HG03135 (cell line): ENCODE data around the gene LONRF3.
"Not testable (repeated sequence)": the region's sequence is repeated elsewhere in the genome, so short reads cannot be mapped to it uniquely, and the experiment has no call there.

Source experiments
- ATAC-seq: cut with Tn5 transposase; IDR thresholded peaks from one replicate; pipeline ENCODE4 v1.9.1; 2021; ENCODE audit warnings: mild to moderate bottlenecking, moderate library complexity; ENCODE audit not compliant: unreplicated experiment

Gene LONRF3

DNA sequence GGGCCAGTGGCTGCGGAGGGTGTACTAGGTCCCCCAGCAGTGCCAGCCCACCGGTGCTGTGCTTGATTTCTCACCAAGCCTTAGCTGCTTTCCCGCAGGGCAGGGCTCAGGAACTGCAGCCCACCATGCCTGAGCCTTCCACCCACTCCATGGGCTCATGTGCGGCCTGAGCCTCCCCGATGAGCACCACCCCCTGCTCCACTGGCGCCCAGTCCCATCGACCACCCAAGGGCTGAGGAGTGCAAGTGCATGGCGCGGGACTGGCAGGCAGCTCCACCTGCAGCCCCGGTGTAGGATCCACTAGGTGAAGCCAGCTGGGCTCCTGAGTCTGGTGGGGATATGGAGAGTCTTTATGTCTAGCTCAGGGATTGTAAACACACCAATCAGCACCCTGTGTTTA lies 55.2 kb downstream of the LONRF3 start:
- not testable (repeated sequence) for ATAC-seq

DNA sequence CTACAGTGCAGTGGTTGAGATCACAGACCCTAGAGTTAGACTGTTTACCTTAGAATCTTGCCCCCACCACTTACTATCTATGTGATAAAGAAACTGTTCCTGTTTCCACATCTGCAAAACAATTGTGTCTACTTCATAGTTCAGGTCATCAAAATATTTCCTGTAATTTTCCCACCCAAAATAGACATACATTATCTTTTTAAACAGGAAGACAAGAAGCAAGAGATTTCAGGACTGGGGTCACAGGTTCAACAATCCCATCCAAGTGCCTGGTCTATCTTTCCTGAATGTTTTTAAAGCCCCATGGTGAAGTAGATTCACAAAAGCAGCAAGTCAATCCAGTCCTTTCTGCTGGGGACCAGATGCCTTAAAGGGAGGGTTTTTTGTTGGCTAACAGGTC lies 56.6 kb downstream of the LONRF3 start:
- ATAC-seq: no peak

DNA sequence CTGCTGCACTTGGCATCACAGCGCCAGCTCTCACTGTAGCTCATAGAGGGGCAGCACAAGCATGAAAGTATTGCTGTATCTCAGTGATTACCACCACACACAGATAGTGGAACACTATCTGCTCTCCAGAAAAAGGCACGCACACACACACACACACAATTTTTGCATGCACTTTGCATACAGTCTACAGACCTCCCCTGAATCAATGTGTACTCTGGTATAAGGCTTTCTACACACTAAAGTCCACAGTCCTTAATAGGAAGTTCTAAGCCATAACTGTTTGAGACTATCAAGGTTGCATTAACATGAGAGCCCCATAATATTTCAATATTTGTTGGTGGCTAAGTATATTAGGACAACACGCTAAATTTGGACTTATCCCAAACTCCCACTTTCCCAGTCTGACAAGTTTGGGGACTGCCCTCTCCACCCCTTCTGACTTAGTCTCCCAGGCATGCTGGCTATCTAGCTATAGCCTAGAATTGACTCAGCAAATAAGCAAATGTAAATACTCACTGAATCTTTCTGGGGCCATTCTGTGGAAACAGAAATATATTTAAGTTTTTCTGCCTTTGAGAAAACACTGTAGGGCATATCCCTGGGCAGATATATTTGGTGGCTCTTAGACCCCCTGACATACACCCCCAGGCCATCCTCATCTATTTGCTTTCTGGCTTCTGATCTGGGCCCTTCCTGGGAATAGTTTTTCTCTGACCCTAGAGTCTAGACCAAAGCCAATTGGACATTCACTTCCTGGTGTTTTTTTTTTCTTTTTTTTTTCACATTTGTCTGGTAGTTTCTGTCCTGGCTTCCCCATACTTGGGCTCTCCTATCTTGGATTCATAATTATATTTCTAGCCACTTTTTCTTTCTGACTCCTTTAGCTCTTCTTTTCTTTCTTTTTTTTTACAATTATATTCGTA lies 62.0 kb downstream of the LONRF3 start:
- no peak for ATAC-seq

DNA sequence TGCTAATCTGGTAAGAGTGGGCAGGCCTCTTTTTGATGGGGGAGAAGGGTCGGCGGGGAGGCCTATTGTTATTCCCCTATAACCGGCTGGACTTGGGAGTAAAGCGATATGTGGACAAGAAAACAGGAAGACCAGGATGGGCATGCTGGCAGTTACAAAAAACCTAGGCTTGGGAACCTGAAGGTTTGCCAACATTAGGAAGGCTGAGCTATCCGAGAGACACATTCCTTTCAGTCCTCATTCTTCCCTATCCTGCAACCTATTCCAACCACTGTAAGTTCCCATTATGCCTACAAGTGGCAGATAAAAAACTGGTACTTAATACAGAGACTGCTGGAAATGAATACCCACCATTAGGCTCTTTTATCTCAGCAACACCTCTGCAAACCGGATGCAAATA lies 66.0 kb downstream of the LONRF3 start:
- no peak for ATAC-seq

DNA sequence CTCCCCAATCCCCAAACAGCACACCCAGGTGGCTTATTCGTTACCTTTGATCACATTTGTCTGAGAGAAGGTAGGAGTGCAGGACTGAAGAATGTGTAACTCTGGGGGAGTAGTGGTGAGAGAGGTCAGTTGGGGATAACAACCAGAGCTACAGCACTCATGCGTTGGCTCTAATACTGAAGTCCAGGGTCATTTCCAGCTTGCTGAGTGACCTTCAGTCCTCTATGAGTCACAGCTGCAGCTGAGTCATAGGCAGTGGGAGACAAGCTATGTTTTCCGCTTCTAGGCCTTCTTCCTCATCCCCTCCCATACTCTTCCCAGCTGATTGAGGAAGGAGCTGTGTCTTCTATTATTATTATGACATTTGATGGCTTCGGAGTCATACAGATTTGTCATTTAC lies 66.8 kb downstream of the LONRF3 start:
- no peak for ATAC-seq

DNA sequence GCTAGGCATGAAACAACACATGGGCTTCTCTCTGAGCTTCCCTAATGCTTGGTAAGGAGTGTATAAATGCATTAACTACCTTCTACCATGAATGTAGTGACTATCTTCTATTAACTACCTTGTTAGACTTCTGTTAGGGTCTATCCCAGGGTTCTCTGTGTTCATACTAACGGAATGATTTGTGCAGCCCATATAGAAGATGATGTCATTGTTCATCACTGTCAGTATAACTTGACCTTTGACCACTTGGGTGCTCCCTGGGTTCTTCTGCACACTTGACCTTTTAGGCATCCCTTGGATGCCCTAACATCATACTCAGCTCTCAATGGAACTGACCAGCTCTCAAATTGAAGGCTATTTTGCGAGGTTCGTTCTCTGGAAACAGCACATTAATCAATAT lies 67.6 kb downstream of the LONRF3 start:
- no peak for ATAC-seq

DNA sequence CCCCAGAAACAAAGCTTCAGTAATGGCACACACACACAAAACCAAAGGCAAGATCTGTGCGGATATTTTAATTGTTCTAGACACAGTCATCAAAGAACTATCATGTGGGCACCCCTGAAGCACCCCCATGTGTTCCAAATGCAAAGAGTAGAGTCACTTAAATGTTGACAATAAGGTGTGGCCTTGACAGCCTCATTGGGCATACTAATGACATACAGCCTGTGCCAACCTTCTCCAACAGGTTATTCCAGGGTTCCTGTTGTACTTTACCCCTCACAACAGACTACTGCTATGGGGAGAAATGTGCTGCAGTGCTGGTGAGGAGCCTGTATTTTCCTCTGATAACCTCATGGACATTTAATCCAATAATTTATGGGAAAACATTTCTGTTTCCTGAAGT lies 68.6 kb downstream of the LONRF3 start:
- ATAC-seq: no peak

DNA sequence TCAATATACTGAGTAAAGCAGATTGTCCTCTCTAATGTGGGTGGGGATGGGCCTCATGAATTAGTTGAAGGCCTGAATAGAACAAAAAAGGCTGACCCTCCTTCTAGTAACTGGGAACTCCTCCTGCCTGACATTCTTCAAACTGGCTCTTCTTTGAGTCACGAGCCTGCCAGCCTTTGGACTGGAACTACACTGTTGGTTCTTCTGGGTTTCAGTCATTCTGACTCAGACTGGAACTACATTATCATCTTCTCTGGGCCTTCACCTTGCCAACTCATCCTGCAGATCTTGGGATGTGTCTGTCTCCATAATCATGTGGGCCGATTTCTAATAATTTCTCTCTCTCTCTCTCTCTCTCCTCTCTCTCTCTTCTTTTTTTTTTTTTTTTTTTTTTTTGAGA lies 71.5 kb downstream of the LONRF3 start:
- no peak for ATAC-seq

DNA sequence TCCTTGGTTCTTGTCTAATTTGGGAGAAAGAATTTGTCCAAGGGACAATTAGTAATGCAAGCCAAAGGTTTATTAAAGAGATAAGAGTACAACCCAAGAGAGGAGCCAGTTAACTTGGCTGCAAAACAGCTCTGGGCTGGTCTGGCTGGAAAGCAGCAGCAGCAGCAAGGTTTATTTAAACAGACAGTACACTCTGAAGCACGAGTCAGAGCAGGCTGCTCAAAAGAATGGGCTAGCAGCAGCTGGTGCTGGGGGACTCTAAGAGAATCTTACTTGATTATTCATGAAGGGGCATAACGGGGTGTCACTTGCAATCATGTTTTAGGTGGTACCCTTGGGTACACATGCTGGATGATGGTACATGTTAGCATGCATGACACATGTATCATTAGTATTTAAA lies 81.3 kb downstream of the LONRF3 start:
- no peak for ATAC-seq

DNA sequence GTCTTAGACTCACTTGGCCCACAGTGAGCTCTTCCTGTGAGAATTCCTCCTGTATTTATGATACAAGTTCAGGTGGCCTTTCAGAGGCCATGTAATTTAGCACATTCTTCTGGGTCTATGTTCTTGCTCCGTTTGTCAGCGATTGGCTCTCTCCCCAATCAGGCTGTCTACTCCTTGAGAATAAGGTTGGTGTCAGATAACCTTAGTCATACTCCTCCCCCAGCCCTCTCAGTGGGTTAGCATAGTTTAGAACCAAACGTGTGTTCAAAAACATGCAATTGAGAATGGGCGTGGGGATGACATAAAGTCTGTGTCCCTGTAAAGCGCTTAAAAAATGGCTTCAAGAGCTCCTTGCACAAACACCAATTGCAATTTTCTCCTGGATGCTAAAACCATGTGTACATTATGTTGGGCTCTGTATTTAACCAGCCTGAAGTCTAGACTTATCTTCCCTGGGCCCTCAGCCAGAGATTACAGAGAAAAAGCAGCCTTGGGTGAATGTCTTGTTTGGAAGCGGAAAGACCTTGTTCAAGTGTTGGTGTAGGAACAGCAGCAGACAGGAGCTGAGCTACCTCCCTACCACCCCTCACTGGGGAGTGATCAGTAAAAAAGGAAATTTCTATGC lies 88.4 kb downstream of the LONRF3 start:
- no peak for ATAC-seq

DNA sequence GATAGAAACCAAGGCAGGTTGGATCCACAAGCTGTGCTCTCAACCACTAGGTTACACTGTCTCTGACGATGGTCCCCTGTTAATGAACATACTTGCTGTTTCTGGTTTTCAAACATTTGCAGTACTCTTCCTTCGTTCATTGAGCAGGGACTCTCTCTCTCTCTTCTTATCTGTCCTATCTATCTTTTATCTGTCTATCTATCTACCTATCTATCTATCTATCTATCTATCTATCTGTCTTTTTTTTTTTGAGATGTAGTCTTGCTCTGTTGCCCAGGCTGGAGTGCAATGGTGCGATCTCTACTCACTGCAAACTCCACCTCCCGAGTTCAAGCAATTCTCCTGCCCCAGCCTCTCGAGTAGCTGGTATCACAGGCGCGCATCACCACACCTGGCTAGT lies 89.0 kb downstream of the LONRF3 start:
- ATAC-seq: no peak

DNA sequence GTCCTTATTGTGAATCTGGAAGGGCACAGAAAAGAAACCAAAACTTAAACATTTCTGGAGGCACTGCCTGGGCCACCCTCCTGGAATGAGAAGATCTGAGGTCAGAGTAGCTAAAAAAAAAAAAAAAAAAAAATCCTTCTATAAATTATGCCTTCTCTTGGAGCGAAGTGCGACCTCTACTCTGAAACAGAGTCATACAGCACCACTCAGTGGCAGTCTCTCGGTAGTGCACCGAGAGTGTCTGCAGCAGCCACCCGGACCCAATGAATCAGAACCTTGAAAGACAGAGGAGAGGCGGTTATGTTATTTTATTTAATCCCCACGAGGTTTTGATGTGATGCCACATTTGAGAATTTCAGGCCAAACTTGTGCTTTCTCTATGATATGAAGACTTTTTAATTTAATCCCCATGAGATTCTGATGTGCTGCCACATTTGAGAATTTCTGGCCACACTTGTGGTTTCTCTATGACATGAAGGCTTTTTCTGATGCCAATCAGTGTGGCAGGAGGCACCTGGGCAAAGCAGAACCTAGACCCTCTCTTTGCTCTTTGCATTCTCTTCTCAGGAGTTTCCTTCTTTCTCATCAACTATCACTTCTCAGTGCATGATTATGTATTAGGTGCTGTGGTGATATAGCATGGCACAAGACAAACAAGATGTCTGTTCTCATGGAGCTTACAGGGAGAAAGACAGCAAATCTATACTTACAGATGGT lies 92.8 kb downstream of the LONRF3 start:
- no peak for ATAC-seq
